H1 (cell line): ENCODE results near the gene SLC9A5. TPM values are rescaled to one million over a fixed set of nuclear protein-coding genes. Genes with fewer than 3 reads are reported as not detected.

Experiments
- CTCF ChIA-PET: fragments of 300-600 bp; sonication (Branson Sonifier 250); formaldehyde crosslinking; loops from one replicate; lab custom pipeline; 2021; ENCODE audit not compliant: partially characterized antibody; lab: Charles Lee
- POLR2A ChIA-PET: fragments of 300-600 bp; sonication (Branson Sonifier 250); formaldehyde crosslinking; loops from one replicate; lab custom pipeline; 2021; ENCODE audit warnings: inconsistent platforms; ENCODE audit not compliant: partially characterized antibody; lab: Charles Lee
- DNase-seq, 2 experiments: peaks; one replicate each; pipeline versions ENCODE4 v3.0.0 to v3.0.0-alpha.2; 2010 to 2022; ENCODE audit warnings: low spot score in 2 of 2, low read depth in 1 of 2, mixed read lengths in 1 of 2
- FAIRE-seq: peaks from 2 replicates; lab custom pipeline; 2011; peaks lifted over from hg19 to GRCh38; lab: Jason Lieb, UNC
- H2AFZ ChIP-seq: 2 replicates; pipeline ENCODE4 v1.8.1; 2012; ENCODE audit warnings: low read length, inconsistent platforms
- H2AK5ac ChIP-seq: 2 replicates; pipeline ENCODE4 v1.6.1; 2013; ENCODE audit warnings: low read depth, low read length
- H2BK120ac ChIP-seq: replicated peaks from 2 replicates; pipeline ENCODE3; 2013; ENCODE audit warnings: low read depth, low read length, inconsistent platforms
- H2BK12ac ChIP-seq: 2 replicates; pipeline ENCODE4 v1.6.1; 2013; ENCODE audit warnings: low read depth, low read length
- H2BK15ac ChIP-seq: 2 replicates; pipeline ENCODE4 v1.6.1; 2013; ENCODE audit warnings: low read length
- H2BK20ac ChIP-seq: 2 replicates; pipeline ENCODE4 v1.6.1; 2013; ENCODE audit warnings: low read length
- H2BK5ac ChIP-seq: 2 replicates; pipeline ENCODE4 v1.6.1; 2013; ENCODE audit warnings: low read depth, low read length
- H3K14ac ChIP-seq: 2 replicates; pipeline ENCODE4 v1.6.1; 2013; ENCODE audit warnings: inconsistent platforms; ENCODE audit not compliant: insufficient read length
- H3K18ac ChIP-seq: 2 replicates; pipeline ENCODE4 v1.6.1; 2013; ENCODE audit warnings: low read length; ENCODE audit errors: extremely low read depth
- H3K23ac ChIP-seq: 2 replicates; pipeline ENCODE4 v1.6.1; 2013; ENCODE audit warnings: inconsistent platforms; ENCODE audit not compliant: insufficient read length
- H3K23me2 ChIP-seq: 2 replicates; pipeline ENCODE4 v1.6.1; 2013; ENCODE audit warnings: low read depth, low read length
- H3K27ac ChIP-seq: 2 replicates; pipeline ENCODE4 v1.6.1; 2011; ENCODE audit warnings: low read depth, low read length, inconsistent platforms
- H3K27me3 ChIP-seq, 4 experiments: replicated peaks in 1 of 4; 1 replicate in 1 of 4; 2 replicates in 3 of 4; pipeline versions ENCODE4 v1.6.1 to v1.8.1; 2011 to 2013; ENCODE audit warnings: low read length in 3 of 4, mild to moderate bottlenecking in 3 of 4, inconsistent platforms in 2 of 4, mixed read lengths in 2 of 4, moderate library complexity in 1 of 4; ENCODE audit not compliant: control insufficient read depth in 3 of 4, insufficient read depth in 3 of 4; ENCODE audit errors: extremely low read depth in 1 of 4
- H3K36me3 ChIP-seq, 4 experiments: 2 replicates each; pipeline versions ENCODE4 v1.6.1 to v1.8.1; 2011 to 2013; ENCODE audit warnings: mild to moderate bottlenecking in 4 of 4, low read length in 3 of 4, moderate library complexity in 2 of 4, control low read depth in 1 of 4, inconsistent platforms in 1 of 4; ENCODE audit not compliant: insufficient read depth in 4 of 4, control insufficient read depth in 2 of 4
- H3K4ac ChIP-seq: replicated peaks from 2 replicates; pipeline ENCODE3; 2013; ENCODE audit warnings: low read length, low read depth, mixed read lengths, inconsistent platforms; ENCODE audit not compliant: insufficient read length
- H3K4me1 ChIP-seq, 4 experiments: replicated peaks in 1 of 4; 1 replicate in 1 of 4; 2 replicates in 3 of 4; pipeline versions ENCODE4 v1.6.1 to v1.8.1; 2011 to 2013; ENCODE audit warnings: low read length in 3 of 4, inconsistent platforms in 2 of 4, mixed read lengths in 1 of 4; ENCODE audit not compliant: insufficient read depth in 4 of 4, control insufficient read depth in 3 of 4
- H3K4me2 ChIP-seq, 2 experiments: 2 replicates each; pipeline versions ENCODE4 v1.6.1 to v1.8.1; 2011 to 2013; ENCODE audit warnings: low read depth in 2 of 2, low read length in 2 of 2, control low read depth in 1 of 2, inconsistent platforms in 1 of 2, mild to moderate bottlenecking in 1 of 2; ENCODE audit not compliant: insufficient read depth in 1 of 2
- H3K4me3 ChIP-seq, 4 experiments: fragments of 200-600, 300-600 bp in 1 of 4; sonication (generic), shearing (Covaris generic), sonication (Bioruptor Twin) in 1 of 4; 2 replicates each; pipeline versions ENCODE4 v1.5.1 to v1.8.1; 2011 to 2016; ENCODE audit warnings: low read length in 4 of 4, low read depth in 3 of 4, control low read depth in 2 of 4, inconsistent platforms in 2 of 4, mild to moderate bottlenecking in 2 of 4, mixed read lengths in 1 of 4, moderate library complexity in 1 of 4; ENCODE audit not compliant: insufficient read depth in 2 of 4; ENCODE audit errors: extremely low read depth in 1 of 4
- H3K56ac ChIP-seq: replicated peaks from 2 replicates; pipeline ENCODE3; 2013; ENCODE audit warnings: low read depth, mild to moderate bottlenecking, mixed read lengths, low read length, inconsistent platforms; ENCODE audit not compliant: insufficient read length
- H3K79me1 ChIP-seq: 2 replicates; pipeline ENCODE4 v1.6.1; 2013; ENCODE audit warnings: low read depth, low read length, control low read depth
- H3K79me2 ChIP-seq, 2 experiments: 2 replicates each; pipeline versions ENCODE4 v1.6.1 to v1.8.1; 2012 to 2013; ENCODE audit warnings: low read length in 2 of 2, mild to moderate bottlenecking in 2 of 2, inconsistent platforms in 1 of 2; ENCODE audit not compliant: insufficient read depth in 2 of 2, control insufficient read depth in 1 of 2
- H3K9ac ChIP-seq, 4 experiments: replicated peaks in 1 of 4; 1 replicate in 1 of 4; 2 replicates in 3 of 4; pipeline versions ENCODE4 v1.6.1 to v1.8.1; 2011 to 2013; ENCODE audit warnings: low read depth in 3 of 4, low read length in 3 of 4, control low read depth in 2 of 4, mild to moderate bottlenecking in 2 of 4, moderate library complexity in 2 of 4, inconsistent platforms in 1 of 4; ENCODE audit errors: extremely low read depth in 1 of 4
- H3K9me3 ChIP-seq, 2 experiments: 2 replicates each; pipeline versions ENCODE4 v1.6.1 to v1.8.1; 2012 to 2013; ENCODE audit warnings: mild to moderate bottlenecking in 2 of 2, moderate library complexity in 2 of 2, control low read depth in 1 of 2, inconsistent platforms in 1 of 2, low read depth in 1 of 2, low read length in 1 of 2, mixed read lengths in 1 of 2; ENCODE audit not compliant: insufficient read depth in 2 of 2
- H4K20me1 ChIP-seq, 2 experiments: replicated peaks in 1 of 2; 2 replicates each; pipeline versions ENCODE3 to v1.8.1; 2011 to 2013; ENCODE audit warnings: inconsistent platforms in 2 of 2, low read length in 2 of 2, mild to moderate bottlenecking in 1 of 2; ENCODE audit not compliant: insufficient read depth in 2 of 2, control insufficient read depth in 1 of 2
- H4K5ac ChIP-seq: 2 replicates; pipeline ENCODE4 v1.6.1; 2013; ENCODE audit warnings: low read length, low read depth, mixed read lengths, inconsistent platforms; ENCODE audit not compliant: insufficient read length
- H4K8ac ChIP-seq: 2 replicates; pipeline ENCODE4 v1.8.0; 2013; ENCODE audit warnings: mild to moderate bottlenecking, moderate library complexity, low read length, inconsistent platforms; ENCODE audit not compliant: insufficient read depth; ENCODE audit errors: extremely low read depth
- H4K91ac ChIP-seq: replicated peaks from 2 replicates; pipeline ENCODE3; 2013; ENCODE audit warnings: low read length, mixed read lengths, inconsistent platforms; ENCODE audit not compliant: insufficient read length
- ASH2L ChIP-seq: fragments of 200-600, 300-600 bp; sonication (generic); IDR thresholded peaks from one replicate; pipeline ENCODE4 v1.7.1; 2017; ENCODE audit warnings: low read length
- HDAC2 ChIP-seq, 2 experiments: fragments of 300-600 bp in 1 of 2; sonication (generic) in 1 of 2; IDR thresholded peaks; 2 replicates each; pipeline ENCODE4 v1.6.1; 2011 to 2012; ENCODE audit warnings: low read depth in 2 of 2, low read length in 2 of 2, mild to moderate bottlenecking in 2 of 2, moderate library complexity in 2 of 2, borderline replicate concordance in 1 of 2, inconsistent platforms in 1 of 2
- PHF8 ChIP-seq: fragments of 200-600 bp; sonication (generic); conservative IDR thresholded peaks from 2 replicates; pipeline ENCODE4 v1.7.1; 2012; ENCODE audit warnings: low read depth, mild to moderate bottlenecking, inconsistent platforms, low read length, moderate library complexity
- POLR2AphosphoS5 ChIP-seq: IDR thresholded peaks from 2 replicates; pipeline ENCODE4 v1.6.1; 2011; ENCODE audit warnings: low read depth, low read length
- RBBP5 ChIP-seq: IDR thresholded peaks from 2 replicates; pipeline ENCODE4 v1.7.1; 2012; ENCODE audit warnings: low read depth, mild to moderate bottlenecking, inconsistent platforms, low read length, moderate library complexity, borderline replicate concordance
- SIN3A ChIP-seq, 2 experiments: IDR thresholded peaks in 1 of 2; conservative IDR thresholded peaks in 1 of 2; 2 replicates each; pipeline ENCODE4 v1.6.1; 2011 to 2012; ENCODE audit warnings: low read length in 2 of 2, improper control_type of control experiment in 1 of 2, low read depth in 1 of 2, mild to moderate bottlenecking in 1 of 2
- WGBS, 2 experiments: shearing (Covaris generic) in 1 of 2; methylation state at CpG; one replicate each; pipeline versions ENCODE4 v1.1.6 to v1.1.7; 2013 to 2015; ENCODE audit warnings: low lambda C conversion rate in 2 of 2, mixed read lengths in 2 of 2, inconsistent platforms in 1 of 2, low coverage in 1 of 2, missing lambda C conversion rate in 1 of 2; ENCODE audit not compliant: insufficient replicate concordance in 2 of 2, insufficient coverage in 1 of 2, insufficient read length in 1 of 2; ENCODE audit errors: extremely low coverage in 1 of 2, missing lambda C conversion rate in 1 of 2; 5-methylcytosine and 5-hydroxymethylcytosine counted together
- polyA plus RNA-seq, 7 experiments: library from polyadenylated mRNA; depleted of rRNA in 3 of 7; stranded (reverse) in 5 of 7; unstranded in 2 of 7; fragments of >200 nt in 5 of 7; fragments of 200-250 nt in 2 of 7; gene quantifications; 1 replicate in 5 of 7; 2 replicates in 1 of 7; 4 replicates in 1 of 7; pipeline versions ENCODE4 v1.2.1 to v1.2.3, GENCODE V29; 2011 to 2013; ENCODE audit warnings: missing spikeins in 2 of 7, mixed read lengths in 2 of 7
- total RNA-seq: library from RNA; stranded (reverse); fragmentation: NEBNext Ultra II Directional; extraction: Animal tissue kit (Norgen Biotek cat#: 25700); gene quantifications from 2 replicates; pipeline ENCODE4 v1.2.1, GENCODE V29; 2021

Gene SLC9A5
- total and polyA plus RNA-seq, 2 of the 8 experiments (the other 6 are each of a cell fraction or from before 2014, with no cell fraction given), result 7.9 to 8.6 TPM

DNA sequence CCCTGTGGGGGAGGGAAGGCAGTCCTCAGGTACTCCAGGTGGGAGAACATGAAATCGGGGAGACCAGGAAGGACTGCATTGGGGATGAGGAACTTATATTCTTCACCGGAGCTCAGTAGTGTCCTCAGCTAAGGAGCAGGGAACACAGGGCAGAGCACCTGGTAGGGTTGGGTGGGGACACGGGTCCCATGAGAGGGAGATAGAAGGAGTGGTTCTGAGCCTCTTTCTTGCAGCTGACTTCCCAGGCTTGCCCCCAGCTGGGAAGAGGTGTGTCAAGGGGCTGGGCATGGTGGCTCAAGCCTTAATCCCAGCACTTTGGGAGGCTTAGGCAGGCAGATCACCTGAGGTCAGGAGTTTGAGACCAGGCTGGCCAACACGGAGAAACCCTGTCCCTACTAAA, 3.6 kb upstream of the SLC9A5 start:
- no peaks in the 10 kb centered on the region for H3K9me3 ChIP-seq
- H3K79me1 ChIP-seq, result peaks cover 16% of the 10 kb centered on the region
- POLR2A ChIA-PET, result interaction anchor here (0.8 to 6.8 kb wide), 3 partner anchors 10 to 55 kb away, joined by 3 to 111 read pairs (median 11); partner anchors contain the start of genes EXOC3L1 and TMEM208
- no peak overlapping the region for H4K8ac ChIP-seq
- peak overlapping the region; percentile 22; the same call in 1 of the 2 replicates for H2BK12ac ChIP-seq
- H4K20me1 ChIP-seq, result no peaks in the 10 kb centered on the region
- DNase-seq (no peak), FAIRE-seq (no peak)
- peak overlapping the region in 2 of 4 experiments; percentile 70 to 71; a peak in 2 of 8 replicates for H3K4me3 ChIP-seq
- H3K18ac ChIP-seq, result no peak overlapping the region
- H3K4ac ChIP-seq, result peak overlapping the region; percentile 25
- peak overlapping the region; percentile 92 to 95 for H3K4me2 ChIP-seq
- no peak overlapping the region for H3K9ac ChIP-seq
- H4K91ac ChIP-seq, result no peak overlapping the region
- peaks cover 0 to 18% (median 13%) of the 10 kb centered on the region in 4 experiments; a peak in 5 of 7 replicates for H3K27me3 ChIP-seq
- TF ChIP-seq RBBP5 (no peak), POLR2AphosphoS5 (no peak), ASH2L (no peak), SIN3A (conservative IDR thresholded peaks at IDR 0.05 in 1 of 2, IDR thresholded peaks at IDR 0.05 in 1 of 2; ENCODE audit: low read depth in 1 of 2, low read length in 2 of 2) (no peak), HDAC2 (IDR thresholded peaks at IDR 0.05; ENCODE audit: borderline replicate concordance in 1 of 2, low read depth in 2 of 2, low read length in 2 of 2) (no peak), PHF8 (no peak)
- no peaks in the 10 kb centered on the region for H3K36me3 ChIP-seq
- H2AFZ ChIP-seq, result no peak overlapping the region
- CTCF ChIA-PET, result interaction anchor here (1.0 to 1.9 kb wide), 11 partner anchors 14 to 62 kb away, joined by 3 to 9 read pairs (median 5); partner anchors contain the start of gene ELMO3
- peaks cover 0 to 21% of the 10 kb centered on the region in 2 experiments; a peak in 2 of 4 replicates for H3K79me2 ChIP-seq
- H2BK20ac ChIP-seq, result no peak overlapping the region
- peak overlapping the region; percentile 2 for H2BK120ac ChIP-seq
- peak overlapping the region; percentile 2 for H2BK15ac ChIP-seq
- no peak overlapping the region for H3K27ac ChIP-seq
- WGBS, 2 experiments, result 86% methylated on average over 4 of the region's 4 CpGs; no CpG with 5 or more reads in 1 of the 2 experiments
- peaks cover 12% of the 10 kb centered on the region; the same call in 1 of the 2 replicates for H3K23me2 ChIP-seq
- H3K4me1 ChIP-seq, result peaks cover 16 to 37% (median 17%) of the 10 kb centered on the region in 4 experiments
- no peak overlapping the region for H3K56ac ChIP-seq
- H2AK5ac ChIP-seq, result peak overlapping the region; percentile 33; the same call in 1 of the 2 replicates
- no peak overlapping the region for H3K23ac ChIP-seq
- no peak overlapping the region for H4K5ac ChIP-seq
- no peak overlapping the region for H3K14ac ChIP-seq
- no peak overlapping the region; the same call in 1 of the 2 replicates for H2BK5ac ChIP-seq
